HG03521 (cell line): ENCODE measurements around the gene SYNPR.

Experiments used
- ATAC-seq: cut with Tn5 transposase; IDR thresholded peaks from one replicate; pipeline ENCODE4 v1.9.1; 2021; ENCODE audit warnings: mild to moderate bottlenecking, moderate library complexity; ENCODE audit not compliant: unreplicated experiment

SYNPR gene

GRCh38 chr3:63462732-63463131 lies 184.6 kb downstream of the SYNPR start:
- ATAC-seq = no peak

- ATAC-seq = no peak
Observed at GRCh38 chr3:63467392-63467791, 189.3 kb downstream of the SYNPR start.

GRCh38 chr3:63470745-63471144 lies 192.6 kb downstream of the SYNPR start:
- no peak for ATAC-seq

GRCh38 chr3:63471781-63472180 lies 193.7 kb downstream of the SYNPR start:
- ATAC-seq = no peak

GRCh38 chr3:63473641-63474166 lies 195.6 kb downstream of the SYNPR start:
- no peak for ATAC-seq

- no peak for ATAC-seq
Observed at GRCh38 chr3:63474828-63475518, 196.9 kb downstream of the SYNPR start.

- no peak for ATAC-seq
Observed at GRCh38 chr3:63477494-63478129, 199.5 kb downstream of the SYNPR start.

- ATAC-seq = no peak
Observed at GRCh38 chr3:63478990-63479660, 201.0 kb downstream of the SYNPR start.

- no peak for ATAC-seq
Observed at GRCh38 chr3:63479661-63480035, 201.5 kb downstream of the SYNPR start.

GRCh38 chr3:63481627-63482026 lies 203.5 kb downstream of the SYNPR start:
- no peak for ATAC-seq

GRCh38 chr3:63482341-63482740 lies 204.2 kb downstream of the SYNPR start:
- ATAC-seq = no peak

GRCh38 chr3:63492464-63492863 lies 214.4 kb downstream of the SYNPR start:
- ATAC-seq = no peak

GRCh38 chr3:63493101-63493500 lies 215.0 kb downstream of the SYNPR start:
- no peak for ATAC-seq

- no peak for ATAC-seq
Observed at GRCh38 chr3:63494646-63495045, 216.5 kb downstream of the SYNPR start.

GRCh38 chr3:63497641-63498040 lies 219.5 kb downstream of the SYNPR start:
- no peak for ATAC-seq

GRCh38 chr3:63500196-63500595 lies 222.1 kb downstream of the SYNPR start:
- no peak for ATAC-seq

GRCh38 chr3:63508305-63508704 lies 230.2 kb downstream of the SYNPR start:
- no peak for ATAC-seq

GRCh38 chr3:63508771-63509170 lies 230.7 kb downstream of the SYNPR start:
- no peak for ATAC-seq

- no peak for ATAC-seq
Observed at GRCh38 chr3:63513791-63514190, 235.7 kb downstream of the SYNPR start.

- ATAC-seq = no peak
Observed at GRCh38 chr3:63514678-63515077, 236.6 kb downstream of the SYNPR start.

- no peak for ATAC-seq
Observed at GRCh38 chr3:63519426-63519825, 241.3 kb downstream of the SYNPR start.

GRCh38 chr3:63521657-63522056 lies 243.5 kb downstream of the SYNPR start:
- no peak for ATAC-seq
